CD1c-positive myeloid dendritic cell (primary cell): ENCODE data around the gene ARRB2.

Experiments used
- DNase-seq: peaks from one replicate; pipeline ENCODE4 v3.0.0-alpha.2; 2016; ENCODE audit errors: extremely low spot score

Gene ARRB2

DNA sequence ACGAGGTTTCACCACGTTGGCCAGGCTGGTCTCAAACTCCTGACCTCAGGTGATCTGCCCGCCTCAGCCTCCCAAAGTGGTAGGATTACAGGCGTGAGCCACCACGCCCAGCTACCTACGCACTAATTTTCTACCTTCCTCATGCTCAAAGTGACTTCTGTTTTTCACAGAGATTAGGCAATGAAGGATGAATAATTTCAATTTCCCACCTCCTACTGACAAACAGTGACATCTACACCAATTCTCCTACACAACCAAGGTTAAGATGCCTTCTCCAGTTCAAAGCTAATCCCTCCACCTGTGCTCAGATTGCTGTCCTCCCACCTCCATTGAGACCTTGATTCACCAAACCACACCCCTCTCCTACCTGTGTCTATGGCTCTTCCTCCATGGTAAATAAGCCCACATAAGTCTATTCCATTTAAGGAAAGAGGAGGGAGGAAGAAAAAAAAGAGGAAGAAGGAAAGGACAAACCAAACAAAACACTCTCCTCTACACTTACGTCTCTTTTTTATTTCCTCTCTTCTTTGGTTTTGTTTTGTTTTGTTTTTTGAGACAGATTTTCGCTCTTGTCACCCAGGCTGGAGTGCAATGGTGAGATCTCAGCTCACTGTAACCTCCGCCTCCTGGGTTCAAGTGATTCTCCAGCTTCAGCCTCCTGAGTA, 15.3 kb downstream of the ARRB2 start:
- peak; percentile 94 for DNase-seq

DNA sequence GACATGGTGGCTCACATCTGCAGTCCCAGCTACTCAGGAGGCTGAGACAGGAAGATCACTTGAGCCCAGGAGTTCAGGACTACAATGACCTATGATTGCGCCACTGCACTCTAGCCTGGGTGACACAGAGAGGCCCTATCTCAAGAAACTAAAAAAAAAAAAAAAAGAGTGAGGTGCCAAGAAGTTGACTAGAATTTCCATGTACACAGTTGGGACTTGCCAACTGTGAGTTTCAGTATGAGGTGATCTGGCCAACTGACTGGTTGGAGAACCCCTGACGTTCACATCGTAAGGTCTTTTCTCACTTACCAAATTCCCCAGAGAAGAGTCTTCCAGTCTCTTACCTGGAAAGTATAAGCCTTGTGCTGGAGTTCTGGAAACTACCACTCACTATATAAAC, 17.7 kb downstream of the ARRB2 start:
- DNase-seq = peak; percentile 58

DNA sequence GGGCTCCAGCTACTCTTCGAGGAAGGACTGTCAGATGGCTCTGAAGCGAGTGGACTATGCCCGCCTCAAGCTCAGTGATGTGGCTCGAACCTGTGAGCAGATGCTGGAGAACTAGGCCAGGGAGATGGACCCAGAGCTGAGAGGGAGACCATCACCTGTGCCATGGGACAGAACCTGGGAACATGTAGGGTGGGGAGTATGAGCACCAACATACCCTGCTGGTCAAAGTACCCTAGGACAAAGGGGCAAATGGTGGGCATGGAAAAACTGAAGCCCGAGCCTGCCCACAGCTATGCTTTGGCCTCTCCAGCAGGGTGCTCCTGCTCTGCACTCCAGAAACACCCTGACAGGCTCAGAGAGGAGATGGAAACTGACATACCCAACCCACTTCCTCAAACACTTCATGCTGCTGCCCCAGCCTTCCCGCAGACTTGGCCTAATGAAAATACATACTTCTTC, 22.7 kb downstream of the ARRB2 start:
- DNase-seq = peak; percentile 90

DNA sequence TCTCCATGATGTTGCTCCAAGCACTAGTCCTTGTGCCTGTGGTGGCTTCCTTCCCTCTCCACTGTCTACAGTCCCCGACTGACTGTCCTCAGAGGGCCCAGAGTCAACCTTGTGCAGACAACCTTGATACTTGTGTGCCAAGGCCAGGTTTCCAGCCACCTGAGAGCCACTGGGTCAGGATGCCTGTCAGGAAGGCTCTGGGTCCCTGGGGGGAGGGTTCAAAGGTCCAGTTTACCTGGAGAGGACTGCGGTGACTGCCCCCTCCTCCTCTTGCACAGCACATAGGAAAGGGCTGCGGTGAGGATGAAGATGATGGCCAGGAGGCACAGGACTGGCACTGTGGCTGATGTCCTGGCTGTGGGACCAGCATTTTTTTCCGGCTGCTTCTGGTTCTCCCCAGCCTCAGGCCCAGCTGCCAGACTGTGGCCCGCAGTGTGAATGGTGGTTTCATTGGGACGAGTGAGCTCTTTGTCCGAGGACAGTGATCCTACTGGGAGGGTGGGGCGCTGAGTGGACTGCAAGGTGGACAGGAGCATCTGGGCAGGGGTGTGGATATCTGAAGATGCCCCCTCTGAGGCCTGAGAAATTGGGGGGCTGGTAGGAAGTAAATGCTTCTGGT, 24.5 kb downstream of the ARRB2 start:
- no peak for DNase-seq

DNA sequence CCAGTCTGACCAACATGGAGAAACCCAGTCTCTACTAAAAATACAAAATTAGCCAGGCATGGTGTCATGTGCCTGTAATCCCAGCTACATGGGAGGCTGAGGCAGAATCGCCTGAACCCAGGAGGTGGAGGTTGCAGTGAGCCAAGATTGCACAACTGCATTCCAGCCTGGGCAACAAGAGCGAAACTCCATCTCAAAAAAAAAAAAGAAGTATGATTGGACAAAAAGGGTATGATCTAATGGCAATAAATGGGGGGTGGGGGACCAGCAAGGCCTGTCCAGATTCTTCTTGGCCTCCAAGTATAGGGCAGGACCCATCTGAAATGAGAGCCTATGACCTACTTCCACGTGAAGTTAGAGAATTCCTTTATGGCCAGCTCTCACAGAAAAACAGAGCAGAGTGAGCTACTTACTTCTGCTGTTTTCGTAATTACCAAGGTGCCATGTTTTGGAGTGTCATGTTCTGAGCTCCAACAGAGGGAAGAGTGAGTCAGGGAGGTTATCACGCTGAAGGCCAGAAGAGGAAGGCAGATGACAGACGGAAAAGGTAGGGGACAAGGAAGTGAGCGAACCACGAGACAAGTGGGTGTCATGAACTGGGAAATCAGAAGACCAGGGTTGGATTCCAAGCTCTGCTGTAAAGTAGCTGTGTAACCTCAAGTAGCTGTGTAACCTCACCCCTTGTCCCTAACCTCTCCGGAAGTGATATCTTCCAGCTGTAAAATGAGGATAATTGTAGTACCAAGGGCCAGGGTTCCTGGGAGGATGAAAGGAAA, 25.6 kb downstream of the ARRB2 start:
- DNase-seq = peak; percentile 94

DNA sequence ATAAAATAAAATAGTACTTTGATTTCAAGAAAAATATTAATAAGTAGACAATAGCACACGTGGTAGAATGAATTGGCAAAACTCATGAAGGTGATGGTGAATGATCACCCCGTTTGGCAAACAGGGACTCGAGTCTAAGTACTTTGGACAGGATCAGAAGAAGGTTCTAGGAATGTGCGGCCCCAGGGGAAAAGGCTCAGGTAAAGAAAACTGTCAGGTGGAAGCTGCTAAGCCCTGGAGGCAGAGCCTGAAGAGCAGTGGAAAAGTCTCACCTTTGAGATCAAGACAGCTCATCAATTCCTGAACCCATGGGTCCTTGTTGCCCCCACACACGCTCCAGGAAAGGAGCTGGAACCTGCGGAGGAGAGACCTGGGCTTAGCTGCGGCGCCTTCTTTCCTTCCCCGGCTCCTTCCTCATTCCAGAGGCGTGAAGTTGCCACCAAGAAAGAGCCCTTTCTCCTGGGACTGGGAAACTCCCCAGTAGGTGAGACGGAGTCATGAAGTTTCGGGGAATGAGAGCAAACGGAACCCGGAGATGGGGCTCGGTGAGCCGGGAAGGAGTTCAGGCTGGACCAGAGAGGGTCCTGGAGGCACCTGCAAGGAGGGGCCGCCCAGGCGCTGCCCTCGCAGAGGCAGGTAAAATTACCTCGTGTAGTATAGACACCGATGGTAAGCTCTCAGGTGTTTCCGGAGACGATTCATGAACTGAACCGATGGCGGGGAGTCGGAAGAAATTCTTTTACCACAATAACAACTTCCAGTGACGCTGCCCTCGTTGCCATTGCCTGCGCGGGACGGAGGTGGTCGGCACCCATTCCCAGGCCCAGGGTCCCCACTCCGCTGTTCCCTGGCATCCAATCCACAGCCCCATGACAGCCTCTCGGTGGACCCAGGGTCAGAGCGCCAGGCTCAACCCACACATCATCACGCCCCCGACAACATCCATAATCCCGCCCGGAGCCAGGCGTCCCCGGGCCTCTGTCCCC, 28.0 kb downstream of the ARRB2 start:
- DNase-seq = peak; percentile 58

DNA sequence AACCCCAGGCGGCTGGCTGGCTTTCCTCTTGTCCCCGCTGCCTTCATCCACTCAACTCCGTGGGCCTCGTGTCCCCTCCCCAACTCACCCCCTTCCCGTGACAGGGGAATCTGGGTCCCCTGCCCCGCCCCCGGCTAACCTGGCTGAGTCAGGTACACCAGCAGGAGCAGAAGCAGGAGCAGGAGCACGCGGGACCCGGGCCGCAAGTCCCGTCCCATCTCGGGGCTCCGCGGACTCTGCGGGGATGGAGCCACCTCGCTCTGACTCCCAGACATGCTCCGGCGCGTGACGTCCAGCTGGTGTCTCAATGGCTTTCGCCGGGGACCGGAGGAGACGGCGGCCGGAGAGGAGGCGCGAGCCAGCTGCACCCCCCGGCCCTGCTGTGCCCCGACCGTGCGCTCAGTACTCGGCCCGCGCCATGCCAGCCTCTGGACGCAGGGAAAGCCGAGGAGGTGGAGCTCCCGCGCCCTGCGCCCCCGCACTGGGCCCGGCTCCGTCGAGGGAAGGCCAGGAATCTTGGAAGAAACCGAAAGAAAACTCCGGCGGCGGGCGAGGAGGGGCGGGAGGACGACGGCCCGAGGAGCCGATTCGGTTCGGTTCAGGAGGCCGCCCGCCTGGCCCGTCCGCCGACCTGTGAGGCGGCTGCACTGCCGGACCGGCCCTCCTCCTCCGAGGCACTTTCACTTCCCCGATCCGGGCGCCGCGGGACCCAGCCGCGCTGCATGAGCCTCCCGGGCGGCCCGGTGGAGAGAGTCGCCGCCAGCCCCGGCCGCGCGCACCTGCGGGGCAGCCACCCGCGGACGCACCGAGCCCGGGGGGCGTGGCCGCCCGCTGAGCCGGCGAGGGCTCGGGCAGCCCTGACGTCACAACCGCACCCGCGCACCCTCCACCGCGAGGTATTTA, 28.9 kb downstream of the ARRB2 start, which contains the start of the genes CXCL16 and ZMYND15:
CXCL16 (minus strand) TSS at position 807 of the 903 bp plus-strand sequence; CDS start at position 218, 589 bp downstream.
ZMYND15 (plus strand) TSS at position 712 of the 903 bp plus-strand sequence. CDS start 716 bp downstream, outside the sequence.
- peak; percentile 90 for DNase-seq

DNA sequence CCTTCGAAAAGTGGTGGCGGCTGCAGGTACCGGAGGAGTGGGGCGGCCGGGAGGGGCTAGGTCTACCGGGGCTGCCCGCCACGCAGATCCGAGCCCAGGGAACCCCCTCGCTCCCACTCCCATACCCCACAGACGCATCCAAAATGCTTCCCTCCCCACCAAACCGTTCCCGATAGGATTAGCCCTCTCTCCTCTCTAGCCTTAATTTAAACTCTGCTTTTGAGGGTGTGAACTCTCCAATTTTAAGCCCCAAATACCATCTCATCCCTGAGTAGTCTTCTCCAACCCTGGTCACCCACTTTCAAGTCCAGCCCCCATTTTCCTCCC, 29.6 kb downstream of the ARRB2 start:
- no peak for DNase-seq

DNA sequence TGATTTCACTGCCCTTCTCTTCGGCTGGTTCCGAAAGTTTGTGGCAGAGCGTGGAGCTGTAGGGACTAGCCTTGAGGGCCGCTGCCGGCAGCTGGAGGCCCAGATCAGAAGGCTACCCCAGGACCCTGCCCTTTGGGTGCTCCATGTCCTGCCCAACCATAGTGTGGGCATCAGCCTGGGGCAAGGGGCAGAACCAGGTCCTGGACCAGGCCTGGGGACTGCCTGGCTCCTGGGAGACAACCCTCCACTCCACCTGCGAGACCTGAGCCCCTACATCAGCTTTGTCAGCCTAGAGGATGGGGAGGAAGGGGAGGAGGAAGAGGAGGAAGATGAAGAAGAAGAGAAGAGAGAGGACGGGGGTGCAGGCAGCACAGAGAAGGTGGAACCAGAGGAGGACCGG, 30.2 kb downstream of the ARRB2 start:
- DNase-seq = no peak

DNA sequence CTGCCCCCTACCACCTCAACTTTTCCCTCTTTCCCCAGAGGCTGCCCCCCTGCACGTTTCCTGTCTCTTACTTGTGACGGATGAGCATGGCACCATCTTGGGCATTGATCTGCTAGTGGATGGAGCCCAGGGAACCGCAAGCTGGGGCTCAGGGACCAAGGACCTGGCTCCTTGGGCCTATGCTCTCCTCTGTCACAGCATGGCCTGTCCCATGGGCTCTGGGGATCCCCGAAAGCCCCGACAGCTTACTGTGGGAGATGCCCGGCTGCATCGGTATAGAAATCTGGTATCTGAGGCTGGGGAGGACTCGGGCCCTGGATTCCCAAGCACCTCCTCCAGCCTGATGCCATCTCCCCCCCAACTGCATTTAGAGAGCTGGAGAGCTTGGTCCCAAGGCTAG, 31.1 kb downstream of the ARRB2 start:
- DNase-seq = no peak

DNA sequence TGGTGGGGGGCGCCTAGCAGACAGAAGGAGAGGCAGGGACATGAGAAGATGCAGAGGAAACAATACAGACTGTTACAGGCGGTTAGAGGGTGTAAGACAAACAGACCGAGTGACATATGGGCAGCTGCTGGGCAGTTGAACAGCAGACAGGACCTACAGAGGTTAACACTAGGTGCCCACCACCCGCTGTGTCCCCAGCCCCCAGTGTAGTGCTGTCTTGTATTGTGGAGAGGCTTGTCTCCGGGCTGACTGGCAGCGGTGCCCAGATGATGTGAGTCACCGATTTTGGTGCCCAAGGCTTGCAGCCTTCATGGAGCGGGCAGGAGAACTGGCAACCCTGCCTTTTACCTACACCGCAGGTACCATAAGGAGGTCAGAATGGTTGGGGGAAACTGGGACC, 31.7 kb downstream of the ARRB2 start:
- DNase-seq = no peak

DNA sequence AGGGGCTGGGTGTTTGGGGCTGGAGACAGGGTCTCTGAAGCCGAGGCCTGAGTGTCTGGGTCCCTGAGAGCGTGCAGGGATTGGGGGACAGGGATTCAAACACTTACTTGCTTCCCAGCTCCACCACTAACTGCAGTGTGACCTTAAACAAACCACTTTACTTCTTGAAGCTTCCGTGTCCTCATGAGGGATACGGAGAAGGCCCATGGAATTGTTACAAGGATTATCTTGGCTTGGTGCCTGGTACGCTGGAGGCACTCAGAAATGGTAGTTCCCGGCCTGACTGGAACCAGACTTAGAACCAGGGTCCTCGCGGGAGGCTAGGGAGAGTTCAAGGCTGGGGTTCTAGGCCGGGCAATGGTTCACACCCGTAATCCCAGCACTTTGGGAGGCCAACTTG, 32.2 kb downstream of the ARRB2 start:
- DNase-seq = no peak

DNA sequence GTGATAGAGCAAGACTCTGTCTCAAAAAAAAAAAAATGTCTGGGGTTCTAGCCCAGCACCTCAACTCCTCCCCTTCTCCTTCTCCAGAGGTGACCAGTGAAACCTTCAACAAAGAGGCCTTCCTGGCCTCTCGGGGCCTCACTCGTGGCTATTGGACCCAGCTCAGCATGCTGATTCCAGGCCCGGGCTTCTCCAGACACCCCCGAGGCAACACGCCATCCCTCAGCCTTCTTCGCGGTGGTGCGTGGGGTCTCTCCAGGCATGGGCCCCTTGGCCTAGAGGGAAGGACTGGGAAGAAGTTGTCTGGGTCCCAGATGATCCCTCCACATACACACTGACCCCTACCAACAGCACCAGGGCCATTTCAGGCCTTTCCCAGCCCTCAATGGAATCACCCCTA, 32.8 kb downstream of the ARRB2 start:
- no peak for DNase-seq

DNA sequence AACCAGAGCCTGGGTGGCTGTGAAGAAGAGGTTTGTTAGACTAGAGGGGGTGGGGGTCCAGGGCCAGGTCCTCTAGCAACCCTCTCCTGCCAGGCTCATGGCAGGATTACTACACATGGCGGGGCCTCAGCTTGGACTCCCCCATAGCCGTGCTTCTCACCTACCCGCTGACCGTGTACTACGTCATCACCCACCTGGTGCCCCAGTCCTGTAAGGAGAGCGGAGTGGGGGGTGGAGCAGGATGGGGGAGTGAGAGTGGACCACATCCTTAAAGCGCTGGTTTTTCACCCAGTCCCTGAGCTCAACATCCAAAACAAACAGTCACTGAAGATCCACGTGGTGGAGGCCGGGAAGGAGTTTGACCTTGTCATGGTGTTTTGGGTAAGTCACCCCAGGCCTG, 33.5 kb downstream of the ARRB2 start:
- no peak for DNase-seq

DNA sequence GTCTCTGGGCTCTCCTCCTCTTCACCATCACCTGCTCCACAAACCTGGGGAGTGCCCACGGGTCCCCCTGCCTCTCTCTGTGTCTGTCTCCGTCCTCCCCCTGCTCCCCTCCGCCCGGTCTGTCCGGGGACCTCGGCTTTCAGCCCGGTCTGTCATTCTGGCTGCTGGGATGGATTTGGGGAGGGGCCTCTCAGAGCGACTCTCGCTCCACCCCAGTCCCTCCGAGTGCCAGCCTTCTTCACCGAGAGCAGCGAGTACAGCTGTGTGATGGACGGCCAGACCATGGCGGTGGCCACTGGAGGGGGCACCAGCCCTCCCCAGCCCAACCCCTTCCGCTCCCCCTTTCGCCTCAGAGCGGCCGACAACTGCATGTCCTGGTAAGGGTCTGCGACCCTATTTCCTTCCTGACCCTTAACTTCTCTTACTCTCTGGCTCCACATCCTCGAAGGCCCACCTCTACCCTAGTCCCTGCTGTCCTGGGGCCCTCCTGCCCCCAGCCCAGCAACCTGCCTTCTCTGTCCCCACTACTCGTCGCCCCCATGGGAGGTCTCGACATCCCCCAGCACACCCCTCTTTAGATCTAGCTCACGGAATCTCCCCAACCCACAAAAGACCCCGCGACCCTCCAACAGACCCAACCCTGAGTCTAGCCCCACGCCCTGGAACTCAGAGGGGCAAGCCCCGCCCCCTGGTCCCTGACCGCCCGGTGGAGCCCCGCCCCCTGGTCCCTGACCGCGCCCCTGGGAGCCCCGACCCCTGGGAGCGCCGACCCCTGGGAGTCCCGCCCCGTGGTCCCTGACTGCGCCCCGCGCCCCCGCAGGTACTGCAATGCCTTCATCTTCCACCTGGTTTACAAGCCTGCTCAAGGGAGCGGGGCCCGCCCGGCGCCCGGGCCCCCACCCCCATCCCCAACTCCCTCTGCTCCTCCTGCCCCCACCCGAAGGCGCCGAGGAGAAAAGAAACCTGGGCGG, 34.9 kb downstream of the ARRB2 start:
- DNase-seq = no peak

DNA sequence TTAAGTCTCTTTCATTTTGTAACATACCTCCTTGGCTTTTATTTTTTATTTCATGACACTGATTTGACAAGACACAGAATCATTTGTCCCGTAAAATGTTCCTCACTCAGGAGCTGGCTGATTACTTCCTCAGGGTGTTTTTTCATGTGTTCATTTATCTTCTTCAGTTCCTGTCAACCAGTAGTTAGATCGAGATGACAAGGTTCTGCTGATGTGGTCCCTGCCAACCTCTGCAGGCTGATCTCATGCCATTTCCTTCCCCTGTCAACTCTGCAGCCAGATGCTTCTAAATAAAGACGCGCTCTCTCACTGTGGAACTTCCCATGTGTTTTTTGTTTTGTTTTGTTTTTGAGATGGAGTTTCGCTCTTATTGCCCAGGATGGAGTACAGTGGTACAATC, 37.4 kb downstream of the ARRB2 start:
- DNase-seq = peak; percentile 91

DNA sequence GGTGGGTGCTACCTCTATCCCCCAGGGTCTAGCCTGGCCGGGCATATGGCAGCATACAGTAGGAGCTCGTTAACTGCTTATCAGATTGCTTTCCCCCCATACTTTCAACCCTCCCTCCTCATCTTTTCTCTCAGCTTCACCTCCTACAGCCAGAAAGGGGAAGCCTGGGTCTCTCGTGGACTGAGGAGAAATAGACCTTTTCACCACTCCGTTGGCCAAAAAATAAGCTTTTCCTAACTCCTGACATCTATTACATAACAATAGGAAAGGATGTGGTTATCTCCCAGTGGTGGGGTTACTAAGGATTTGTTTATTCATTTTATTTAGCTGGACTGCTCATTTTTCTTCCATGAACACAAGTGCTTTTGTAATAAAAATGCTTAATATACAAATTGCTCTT, 38.3 kb downstream of the ARRB2 start:
- peak; percentile 63 for DNase-seq

DNA sequence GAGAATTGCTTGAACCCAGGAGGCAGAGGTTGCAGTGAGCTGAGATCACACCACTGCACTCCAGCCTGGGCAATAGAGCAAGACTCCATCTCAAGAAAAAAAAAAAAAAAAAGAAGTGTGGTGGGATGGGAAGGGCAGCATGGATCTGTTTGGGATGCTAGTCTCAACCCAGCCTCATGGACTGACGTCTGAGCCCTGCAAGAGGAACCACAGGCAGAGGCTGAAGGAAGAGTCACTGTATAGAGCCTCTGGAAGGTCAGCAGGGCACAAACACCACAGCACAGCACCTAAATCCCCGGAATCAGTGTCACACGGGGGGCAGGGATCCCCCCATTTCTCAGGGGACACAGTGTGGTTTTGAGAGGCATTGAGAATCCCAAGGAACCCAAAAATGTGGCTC, 40.2 kb downstream of the ARRB2 start:
- peak; percentile 44 for DNase-seq

DNA sequence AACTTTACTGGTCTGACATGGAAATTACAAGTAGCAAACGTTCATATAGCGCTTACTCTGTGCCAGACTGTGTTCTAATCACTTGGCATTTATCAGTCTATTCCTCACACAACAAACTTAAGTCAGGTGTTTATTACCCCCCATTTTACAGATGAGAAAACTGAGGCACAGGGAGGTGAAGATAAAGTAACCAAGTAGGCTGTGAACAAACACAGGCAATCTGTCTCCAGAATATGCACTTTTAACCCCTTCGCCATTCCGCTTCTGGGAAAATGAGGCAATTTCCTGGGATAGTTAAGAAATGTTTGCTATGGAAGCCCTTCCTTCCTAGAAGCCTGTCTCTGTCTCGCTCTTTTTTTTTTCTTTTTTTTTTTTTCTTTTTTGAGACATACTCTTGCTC, 41.5 kb downstream of the ARRB2 start:
- DNase-seq = peak; percentile 55
